ENCODE data around the gene MAGEF1.
"Not testable (repeated sequence)": the region's sequence is repeated elsewhere in the genome, so short reads cannot be mapped to it uniquely, and the experiment has no call there.

MAGEF1 gene

DNA sequence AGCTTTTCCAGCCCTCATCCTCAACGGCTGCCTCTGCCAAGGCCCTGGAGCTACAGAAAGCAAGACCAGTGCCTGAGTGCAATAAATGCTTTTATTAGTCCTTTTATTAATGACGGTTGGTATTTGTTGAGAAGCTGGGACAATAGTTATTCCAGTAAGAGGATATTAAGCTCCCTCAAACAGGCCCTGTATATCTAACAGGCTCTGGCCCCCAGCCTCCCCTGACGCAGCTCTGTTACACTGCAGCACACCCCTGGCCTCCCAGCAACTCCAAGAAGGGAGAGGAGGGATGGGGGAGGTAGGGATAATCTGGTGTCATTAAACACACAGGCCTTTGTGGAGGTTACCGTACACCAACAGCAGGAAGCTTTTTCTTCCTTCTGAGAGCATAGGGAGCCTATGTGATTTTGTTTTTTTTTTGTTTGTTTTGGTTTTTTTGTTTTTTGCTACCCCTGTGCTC, 30.8 kb upstream of the MAGEF1 start:
- no peak for DNase-seq (ENCODE audit: low spot score)

DNA sequence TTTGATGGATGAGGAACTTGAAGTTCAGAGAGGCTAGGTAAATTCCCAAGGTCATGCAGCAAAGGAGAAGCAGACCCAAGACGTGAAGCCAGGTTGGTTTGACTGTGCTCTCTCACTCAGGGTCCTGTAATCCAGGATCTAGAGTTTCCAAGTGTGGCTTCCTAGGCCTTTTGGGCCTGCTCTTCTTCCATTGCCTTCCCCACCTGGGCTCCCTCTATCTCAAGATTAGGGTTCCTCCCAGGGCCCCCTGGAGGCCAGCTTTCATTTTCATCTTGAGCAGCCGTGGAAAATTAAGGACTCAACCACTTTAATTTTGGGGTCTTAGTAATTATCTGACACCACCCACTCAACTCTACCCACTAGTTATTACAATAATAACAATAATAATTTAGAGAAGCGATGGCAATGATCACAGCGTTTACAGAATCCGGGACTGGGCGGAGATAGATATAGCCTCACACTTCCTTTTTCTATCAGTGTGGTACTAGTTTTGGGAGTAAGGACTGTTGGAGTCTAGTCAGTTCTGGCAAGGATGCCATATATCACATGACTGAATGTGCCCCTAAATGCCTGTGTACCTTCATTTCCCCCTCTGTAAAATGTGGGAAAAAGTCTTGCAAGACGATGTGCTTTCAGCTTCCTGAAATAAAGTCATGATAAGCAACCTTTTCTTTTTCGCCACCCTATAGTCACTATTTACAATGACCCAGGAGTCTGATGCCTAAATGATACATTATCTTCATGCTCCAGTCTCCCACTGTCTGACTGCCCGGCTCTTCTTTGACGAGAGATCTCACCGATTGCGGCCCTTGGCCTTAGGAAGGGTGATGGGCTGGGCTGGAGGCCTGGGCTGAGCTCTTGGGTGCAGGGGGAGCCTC, 30.2 kb upstream of the MAGEF1 start:
- no peak for DNase-seq (ENCODE audit: low spot score)

DNA sequence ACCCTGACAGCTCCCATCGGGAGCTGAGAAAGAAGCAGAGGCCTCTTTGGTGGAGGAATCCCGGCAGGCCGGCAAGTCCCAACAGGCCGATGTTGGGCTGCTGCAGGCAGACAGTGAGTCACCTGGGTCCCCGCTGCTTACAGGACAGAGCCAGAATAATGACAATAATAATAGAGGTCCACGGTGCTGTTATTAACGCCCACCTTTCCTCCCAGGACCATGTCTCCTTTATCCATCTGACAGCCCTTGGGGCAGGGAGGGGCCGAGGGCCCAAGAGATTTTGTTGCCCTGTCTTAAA, 29.3 kb upstream of the MAGEF1 start:
- DNase-seq (ENCODE audit: low spot score) = no peak

DNA sequence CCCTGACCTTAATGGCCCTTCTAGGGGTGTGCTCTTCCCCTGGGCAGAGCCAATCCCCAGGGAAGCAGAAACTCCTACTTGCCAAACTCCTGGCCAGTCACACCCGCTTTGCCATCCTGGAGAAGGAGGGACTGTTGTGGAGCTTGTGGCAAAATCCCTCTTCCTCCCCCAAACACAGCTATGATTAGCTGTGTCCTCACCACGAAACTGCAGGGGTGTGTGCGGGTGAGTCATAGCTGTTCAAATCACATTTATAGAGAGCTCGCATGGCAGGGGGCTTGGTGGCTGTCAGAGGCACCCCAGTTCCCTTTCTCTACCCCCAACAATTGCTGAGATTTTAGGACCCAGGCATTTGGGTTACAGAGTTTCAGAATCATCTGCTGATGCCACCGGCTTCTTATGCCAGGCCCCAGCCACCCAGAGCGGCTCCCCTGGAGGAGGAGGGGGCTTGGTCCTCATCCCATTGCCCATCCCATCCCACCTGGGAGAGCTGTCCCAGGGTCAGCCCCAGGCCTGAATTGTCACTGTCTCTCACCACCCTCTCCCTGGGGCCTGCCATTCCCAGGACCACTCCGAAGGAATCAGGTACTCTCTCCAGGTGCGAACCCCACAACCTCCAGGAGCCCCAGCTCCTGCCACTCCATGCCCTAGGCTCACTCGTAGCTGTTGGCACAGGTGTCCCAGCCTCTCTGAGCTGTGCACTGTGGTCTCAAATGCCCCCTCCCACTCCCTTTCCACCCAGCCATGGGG, 28.8 kb upstream of the MAGEF1 start:
- DNase-seq (ENCODE audit: low spot score) = no peak

DNA sequence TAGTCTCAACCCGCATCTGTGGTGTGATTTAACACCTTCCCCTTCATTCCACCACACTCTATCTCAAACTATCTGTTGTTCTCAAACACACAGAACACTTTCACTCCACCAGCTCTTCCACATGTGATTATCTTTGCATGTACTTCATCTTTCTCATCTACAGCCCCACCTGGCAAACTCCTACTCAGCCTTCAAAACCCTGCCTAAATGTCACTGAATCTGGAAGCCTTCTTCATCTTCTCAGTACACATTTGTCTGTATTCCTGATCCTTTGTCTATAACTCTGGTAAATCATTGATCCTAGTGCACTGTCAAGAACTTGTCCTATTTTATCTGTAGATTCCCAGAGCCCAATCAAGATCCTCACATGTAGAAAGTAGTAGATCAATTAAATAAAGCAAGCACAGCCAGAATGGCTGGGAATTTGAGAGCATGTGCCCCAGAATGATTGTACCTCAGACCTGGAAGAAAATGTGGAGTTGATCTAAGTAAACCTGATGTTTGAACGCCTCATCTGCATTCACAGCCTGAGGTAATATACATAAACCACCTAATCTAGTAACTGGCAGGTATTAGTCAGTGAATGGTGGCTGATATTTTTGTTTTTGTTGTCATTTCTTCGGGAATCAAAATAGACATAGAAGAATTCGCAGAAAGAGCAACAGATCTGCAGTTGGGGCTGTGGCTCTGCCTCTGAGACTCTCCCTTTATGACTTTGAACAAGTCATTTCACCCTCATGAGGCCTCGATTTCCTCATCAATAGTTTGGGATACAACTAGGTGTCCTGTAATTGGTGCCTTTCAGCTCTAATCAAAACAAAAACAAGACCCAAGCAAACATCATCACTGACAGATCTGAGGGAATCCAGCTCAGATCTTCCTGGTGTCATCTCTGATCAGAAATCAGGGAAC, 28.0 kb upstream of the MAGEF1 start:
- DNase-seq (ENCODE audit: low spot score) = no peak

DNA sequence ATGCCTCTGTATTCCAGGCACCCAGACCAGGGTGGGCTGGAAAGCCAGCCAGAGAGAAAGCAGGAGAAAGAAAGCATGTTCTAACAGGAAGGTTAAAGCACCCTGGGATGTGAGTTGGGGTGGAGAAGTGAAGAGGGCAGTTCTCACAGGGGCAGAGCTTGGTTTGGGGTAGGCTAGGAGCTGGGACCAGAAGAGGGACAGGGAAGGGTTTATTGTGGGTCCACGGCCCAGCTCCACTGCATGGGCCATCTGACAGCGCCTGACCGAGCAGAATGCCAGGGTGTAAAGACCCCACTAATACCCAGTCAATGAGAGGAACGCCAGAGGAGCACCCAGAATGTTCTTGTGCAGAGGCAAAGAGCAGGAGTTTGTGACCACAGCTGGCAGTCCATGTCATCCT, 27.1 kb upstream of the MAGEF1 start:
- DNase-seq (ENCODE audit: low spot score) = no peak

DNA sequence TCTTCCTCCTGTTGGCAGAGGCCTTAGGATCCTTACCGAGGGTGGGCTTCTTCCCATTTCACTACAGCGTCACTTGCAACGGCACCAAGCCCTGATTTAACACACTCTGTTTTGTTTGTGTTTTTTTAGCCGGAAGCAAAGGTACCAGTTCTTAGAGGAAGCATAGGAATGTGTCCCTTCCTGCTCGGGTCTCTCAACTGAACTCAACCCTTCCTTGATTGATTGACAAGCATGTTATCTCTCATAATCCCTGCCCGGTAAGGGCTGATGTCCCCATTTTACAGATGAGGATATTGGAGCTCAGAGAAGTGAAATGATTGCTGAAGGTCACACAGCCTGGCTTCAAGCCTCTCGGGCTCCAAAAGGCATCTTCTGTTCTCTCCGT, 26.6 kb upstream of the MAGEF1 start:
- no peak for DNase-seq (ENCODE audit: low spot score)

DNA sequence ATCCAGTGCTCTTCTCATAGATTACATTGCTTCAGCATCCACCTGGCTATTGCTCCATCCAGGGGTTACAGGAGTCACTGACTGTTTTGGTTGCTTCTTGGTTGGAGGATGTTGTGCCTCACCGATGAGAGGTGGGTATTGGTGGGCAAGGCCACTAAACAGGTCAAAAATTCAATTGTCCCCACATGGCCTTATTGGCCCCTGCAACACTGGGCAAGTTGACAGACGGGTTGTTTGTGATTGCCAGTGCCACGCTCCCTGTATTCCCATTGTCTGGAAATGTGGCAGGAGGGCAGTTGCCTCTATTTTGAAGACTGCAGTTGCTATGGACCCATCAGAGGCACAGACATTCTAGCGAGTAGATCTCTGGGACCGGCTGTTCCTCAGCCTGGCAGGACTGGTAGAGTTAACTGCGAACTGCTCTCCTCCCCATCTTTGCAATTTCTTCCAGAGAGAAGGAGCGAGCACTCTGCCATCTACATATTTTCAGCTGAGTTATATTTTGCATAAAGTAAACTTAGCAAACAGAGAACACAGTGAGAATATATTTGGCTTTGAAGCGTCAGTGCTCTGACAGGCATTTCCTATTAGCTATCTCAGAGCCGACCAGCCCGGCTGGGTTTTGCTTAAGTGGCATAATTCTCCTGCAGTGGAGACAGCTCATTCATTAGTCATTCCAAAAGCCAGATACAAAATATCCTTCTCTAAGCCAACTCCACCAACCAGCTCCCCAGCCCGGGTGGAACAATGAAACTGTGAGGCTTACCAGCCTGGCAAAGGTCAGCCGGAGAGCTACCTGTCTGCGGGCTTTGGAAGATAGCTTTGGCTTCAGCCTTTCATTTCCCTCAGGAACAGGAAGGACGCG, 26.0 kb upstream of the MAGEF1 start:
- no peak for DNase-seq (ENCODE audit: low spot score)

DNA sequence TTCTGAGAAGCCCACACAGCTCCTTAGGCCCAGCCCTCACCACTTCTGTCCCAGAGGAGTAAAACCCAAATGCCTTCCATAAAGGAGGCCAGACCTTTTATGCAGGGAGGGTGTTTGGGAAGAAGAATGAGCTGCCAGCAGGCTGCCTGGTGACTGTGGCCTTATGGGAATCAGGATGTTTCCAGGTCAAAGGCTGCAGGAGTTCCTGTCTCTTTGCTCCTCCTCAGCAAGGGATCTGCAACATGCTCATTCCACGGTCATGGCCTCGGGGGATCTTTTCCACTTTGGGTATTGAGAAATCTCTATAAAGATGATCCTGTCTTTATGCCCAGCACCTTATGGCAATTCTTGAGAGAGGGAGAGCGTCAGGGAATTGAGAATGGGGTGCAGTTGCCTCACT, 25.2 kb upstream of the MAGEF1 start:
- no peak for DNase-seq (ENCODE audit: low spot score)

DNA sequence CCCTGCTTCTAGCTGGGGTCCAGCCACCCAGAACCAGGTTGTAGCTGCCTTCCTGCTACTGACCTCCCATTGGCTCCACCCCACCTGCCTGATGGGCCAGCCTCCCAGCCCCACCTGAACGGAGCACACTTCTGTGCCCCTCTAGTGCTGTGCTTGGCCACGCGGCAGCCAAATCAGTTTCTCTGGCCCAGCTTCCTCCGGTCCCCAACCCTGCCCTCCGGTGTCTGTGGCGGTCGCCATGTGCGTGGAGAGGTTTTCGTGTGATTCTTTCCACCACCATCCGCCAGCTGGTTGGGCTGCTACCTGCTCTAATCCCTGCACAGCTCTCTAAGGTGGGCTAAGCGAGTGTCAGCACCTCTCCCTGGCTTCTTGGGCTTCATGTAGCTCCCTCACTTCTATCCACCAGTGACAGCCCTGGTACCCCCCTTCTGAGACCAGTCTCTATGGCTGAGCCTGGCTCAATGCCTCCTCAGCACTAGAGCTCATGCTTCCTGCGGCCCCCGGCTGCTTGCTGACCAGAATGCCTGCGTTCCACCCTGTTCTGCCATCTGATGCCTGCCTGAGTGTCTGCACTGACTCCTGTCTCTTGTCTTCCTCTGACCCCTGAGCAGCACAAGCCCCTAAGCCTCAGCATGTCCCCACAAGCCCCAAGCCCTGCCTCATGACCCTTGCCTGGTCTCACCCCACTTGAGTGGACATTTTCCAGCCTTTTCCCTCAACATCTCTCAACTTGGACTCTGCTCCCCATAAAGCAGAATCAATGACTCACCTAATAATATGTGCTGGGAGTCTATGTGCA, 23.2 kb upstream of the MAGEF1 start:
- no peak for DNase-seq (ENCODE audit: low spot score)

DNA sequence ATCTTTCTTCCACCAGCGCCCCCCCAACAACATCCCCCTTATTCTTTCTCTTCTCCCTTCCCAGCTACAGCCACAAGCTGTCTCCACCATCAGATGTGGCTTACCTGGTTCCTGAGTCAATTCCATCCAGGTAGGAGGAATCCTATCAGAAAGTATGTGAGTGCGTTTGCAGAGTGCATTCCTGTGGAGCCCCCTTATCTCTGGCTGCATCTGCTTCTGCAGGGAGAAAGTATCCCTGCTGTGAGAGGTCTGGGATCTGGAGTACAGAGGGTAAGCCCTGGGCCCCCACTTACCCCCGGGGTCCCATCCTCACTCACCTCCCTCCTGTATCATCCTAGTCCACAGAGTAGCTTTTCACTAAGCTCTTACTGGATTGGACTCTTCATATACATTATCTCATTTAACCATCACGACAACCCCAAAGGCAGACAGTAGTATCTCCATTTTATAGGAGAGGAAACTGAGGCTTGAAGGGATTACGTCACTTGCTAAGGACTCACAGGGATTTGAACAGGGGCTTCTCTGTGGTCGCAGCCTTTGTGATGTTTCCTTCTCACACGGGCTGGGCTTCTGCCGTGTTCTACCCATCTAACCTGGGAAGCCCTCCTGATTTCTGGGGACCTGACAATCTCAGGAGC, 22.2 kb upstream of the MAGEF1 start:
- no peak for DNase-seq (ENCODE audit: low spot score)

DNA sequence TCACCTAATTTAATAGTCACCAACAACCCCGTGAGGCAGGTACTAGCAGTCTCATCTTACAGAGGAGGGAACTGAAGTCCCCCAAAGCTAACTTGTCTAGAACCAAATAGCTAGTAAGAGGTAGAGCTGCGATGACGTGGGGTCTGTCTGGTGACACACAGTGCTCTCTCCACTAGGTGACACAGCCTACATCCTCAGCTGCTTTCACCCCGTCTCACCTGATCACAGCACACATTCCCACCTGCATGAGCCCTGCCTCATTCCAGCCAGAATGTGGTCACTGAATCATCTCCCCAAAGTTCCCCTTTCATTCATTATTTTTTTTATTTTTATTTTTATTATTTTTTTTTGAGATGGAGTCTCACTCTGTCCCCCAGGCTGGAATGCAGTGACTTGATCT, 21.3 kb upstream of the MAGEF1 start:
- DNase-seq (ENCODE audit: low spot score) = no peak

DNA sequence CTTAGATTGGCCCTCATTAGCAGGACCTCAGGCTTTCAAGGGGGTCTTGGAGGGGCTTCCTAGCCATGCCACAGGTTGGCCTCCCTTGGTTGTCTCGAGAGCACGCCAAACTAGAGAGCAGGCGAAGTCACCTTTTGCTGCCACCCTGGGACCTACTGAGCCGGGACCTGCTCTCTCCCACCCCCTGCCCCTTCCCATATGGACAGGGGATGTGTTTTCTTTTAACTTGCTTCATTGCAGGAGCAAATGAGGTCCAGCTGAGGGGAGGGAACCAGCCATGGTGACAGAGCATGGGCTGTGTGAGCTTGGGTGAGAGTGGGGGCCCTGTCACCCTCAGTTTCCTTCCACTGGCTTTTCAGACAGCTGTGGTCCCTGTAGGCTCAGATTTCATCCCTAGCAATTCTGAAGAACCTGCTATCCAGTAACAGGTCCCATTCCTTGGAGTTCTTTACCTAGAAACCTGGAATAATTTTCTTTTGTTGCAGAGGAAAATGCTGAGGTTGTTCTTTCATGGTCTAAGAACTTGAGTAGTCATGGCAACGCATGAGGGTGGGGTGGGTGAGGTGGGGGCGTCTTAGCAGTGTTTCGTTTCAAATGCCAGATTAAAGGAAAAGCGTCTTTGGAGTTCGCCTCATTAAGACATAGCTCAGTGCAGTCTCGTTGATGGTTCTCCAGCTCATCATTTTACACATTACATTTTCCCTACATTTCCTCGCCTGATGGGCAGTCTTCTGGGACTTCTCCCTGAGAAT, 20.1 kb upstream of the MAGEF1 start:
- DNase-seq (ENCODE audit: low spot score) = no peak

DNA sequence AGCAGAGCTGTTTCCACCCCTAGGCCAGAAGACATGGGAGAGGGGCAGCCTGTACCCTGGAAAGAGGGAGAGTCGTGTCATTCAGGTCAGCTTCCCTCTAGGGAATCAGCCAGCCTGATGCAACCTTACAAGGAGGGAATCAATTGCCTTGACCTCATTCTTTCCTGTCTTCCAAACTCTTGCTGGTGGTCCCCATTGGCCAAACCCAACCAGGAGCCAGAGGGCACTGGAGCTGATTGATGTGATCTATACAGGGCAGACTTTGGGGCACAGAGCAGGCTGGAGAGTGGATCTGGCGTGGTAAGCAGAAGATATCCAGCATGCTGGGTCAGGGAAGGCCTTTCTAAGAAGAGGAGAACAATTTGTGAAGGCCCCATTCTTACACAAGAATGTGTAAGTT, 19.1 kb upstream of the MAGEF1 start:
- no peak for DNase-seq (ENCODE audit: low spot score)

DNA sequence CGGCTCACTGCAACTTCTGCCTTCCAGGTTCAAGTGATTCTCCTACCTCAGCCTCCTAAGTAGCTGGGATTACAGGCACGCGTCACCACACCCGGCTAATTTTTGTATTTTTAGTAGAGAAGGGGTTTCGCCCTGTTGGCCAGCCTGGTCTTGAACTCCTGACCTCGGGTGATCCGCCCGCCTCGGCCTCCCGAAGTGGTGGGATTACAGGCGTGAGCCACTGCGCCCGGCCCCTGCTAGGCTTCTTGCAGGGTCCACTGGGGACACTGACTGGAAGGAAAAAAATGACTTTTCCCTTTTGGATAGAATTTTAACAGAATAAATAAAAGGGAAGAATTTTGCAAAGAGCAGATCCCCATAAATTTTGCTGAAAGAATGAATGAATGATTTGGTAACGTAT, 17.3 kb upstream of the MAGEF1 start:
- not testable (repeated sequence) for DNase-seq (ENCODE audit: low spot score)

DNA sequence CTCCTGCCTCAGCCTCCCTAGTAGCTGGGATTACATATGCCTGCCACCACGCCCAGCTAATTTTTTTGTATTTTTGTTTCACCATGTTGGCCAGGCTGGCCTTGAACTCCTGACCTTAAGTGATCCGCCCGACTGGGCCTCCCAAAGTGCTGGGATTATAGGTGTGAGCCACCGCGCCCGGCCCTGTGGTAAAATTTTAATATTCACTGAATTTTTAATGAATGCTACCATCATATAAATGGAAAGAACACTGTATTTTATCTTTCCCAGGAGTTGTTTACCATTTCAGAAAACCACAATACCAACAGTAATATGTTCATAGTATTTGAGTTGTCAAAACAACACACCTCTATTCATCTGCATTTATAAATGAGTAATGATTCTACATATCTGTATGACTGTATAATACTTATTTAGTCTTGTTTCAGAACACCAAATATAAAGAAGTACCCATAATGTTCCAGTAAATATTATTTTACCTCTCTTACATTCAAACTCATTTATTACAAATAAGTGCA, 16.2 kb upstream of the MAGEF1 start:
- DNase-seq (ENCODE audit: low spot score) = no peak

DNA sequence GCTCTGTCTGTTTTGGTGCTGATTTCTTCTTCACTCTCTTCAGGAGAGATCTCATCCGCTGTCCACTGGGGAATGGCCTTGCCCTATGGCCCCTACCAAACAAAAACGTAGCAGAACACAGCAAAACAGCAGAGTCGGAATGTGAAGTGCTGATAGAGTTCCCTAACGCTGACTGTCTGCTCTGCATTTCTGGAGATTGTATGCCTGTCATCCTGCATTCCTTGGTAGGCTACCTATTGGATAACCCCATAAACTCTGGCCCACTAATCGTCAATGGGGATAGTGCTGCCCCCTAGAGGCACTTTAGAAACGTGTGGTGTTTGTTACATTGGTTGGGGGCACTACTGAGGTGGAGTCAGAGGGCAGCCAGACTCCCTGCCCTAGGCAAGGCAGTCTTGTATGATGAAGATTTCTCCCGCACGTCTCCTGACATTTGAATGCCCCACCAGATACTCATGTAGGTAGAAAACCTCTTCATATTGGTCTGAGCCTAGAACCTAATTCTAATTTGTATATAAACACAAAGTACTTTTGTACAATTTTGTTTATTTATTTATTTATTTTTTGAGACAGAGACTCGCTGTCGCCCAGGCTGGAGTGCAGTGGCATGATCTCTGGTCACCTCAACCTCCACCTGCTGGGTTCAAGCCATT, 15.6 kb upstream of the MAGEF1 start:
- DNase-seq (ENCODE audit: low spot score) = peak; percentile 48

DNA sequence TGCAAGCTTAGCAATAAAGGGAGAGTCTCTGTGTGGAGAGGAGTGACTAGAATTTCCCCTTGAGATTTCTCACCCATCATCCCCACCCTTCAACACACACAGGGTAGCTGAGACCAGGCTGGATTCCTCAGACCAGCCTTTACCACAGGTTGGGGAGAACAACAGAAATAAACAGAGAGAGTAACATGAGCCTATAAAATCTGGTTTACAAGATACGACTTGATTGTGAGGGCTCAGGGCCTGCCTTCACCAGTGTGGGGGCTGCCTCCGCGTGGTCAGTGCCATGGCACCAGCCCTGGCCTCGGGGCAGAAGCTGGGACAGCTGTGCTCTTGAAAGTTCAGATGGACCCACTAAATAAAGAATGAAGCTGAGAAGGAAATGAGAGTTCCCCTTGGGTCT, 14.6 kb upstream of the MAGEF1 start:
- no peak for DNase-seq (ENCODE audit: low spot score)

All from CD4-positive, alpha-beta T cell treated with Interleukin-6 at 100 ng/mL for 8 hours (primary cell).